ENCODE measurements around the gene CACNA2D1.

- TF ChIP-seq CTCF (IDR thresholded peaks at IDR 0.05) (no peak), POLR2A (IDR thresholded peaks at IDR 0.05) (no peak)
Observed at GRCh38 chr7:82146491-82146890, 297.1 kb downstream of the CACNA2D1 start.
